AG08396 (cell line): ENCODE measurements around the gene TDP1.
A peak's percentile ranks its signal among the peaks of the same experiment; 100 is the strongest.

Experiments
- DNase-seq: peaks from one replicate; pipeline ENCODE4 v3.0.0; 2012; ENCODE audit warnings: low spot score, mixed read lengths

The TDP1 gene

GRCh38 chr14:89955745-89956660 lies at the start of gene TDP1:
Gene TDP1, plus strand, starts transcription at chr14:89955927. Its CDS starts 7,188 bp downstream, at chr14:89963115.
- peak; percentile 97 for DNase-seq

- DNase-seq = no peak
Measured at GRCh38 chr14:89906000-89906399, 49.7 kb upstream of the TDP1 start.

- DNase-seq = no peak
Measured at GRCh38 chr14:89907655-89908054, 48.1 kb upstream of the TDP1 start.

GRCh38 chr14:89908712-89909450 lies 46.8 kb upstream of the TDP1 start:
- DNase-seq = no peak

GRCh38 chr14:89909586-89909985 lies 46.1 kb upstream of the TDP1 start:
- no peak for DNase-seq

GRCh38 chr14:89910691-89911009 lies 45.1 kb upstream of the TDP1 start:
- no peak for DNase-seq

GRCh38 chr14:89911010-89911919 lies 44.5 kb upstream of the TDP1 start:
- DNase-seq = peak; percentile 57

- DNase-seq = no peak
Measured at GRCh38 chr14:89912221-89912620, 43.5 kb upstream of the TDP1 start.

- DNase-seq = peak; percentile 80
Measured at GRCh38 chr14:89912667-89913211, 43.0 kb upstream of the TDP1 start.

GRCh38 chr14:89915114-89915878 lies 40.4 kb upstream of the TDP1 start:
- DNase-seq = no peak

- no peak for DNase-seq
Measured at GRCh38 chr14:89918721-89919120, 37.0 kb upstream of the TDP1 start.

GRCh38 chr14:89920056-89920455 lies 35.7 kb upstream of the TDP1 start:
- DNase-seq = no peak

GRCh38 chr14:89921346-89921745 lies 34.4 kb upstream of the TDP1 start:
- no peak for DNase-seq

- peak; percentile 34 for DNase-seq
Measured at GRCh38 chr14:89922031-89922907, 33.5 kb upstream of the TDP1 start.

- no peak for DNase-seq
Measured at GRCh38 chr14:89924268-89924667, 31.5 kb upstream of the TDP1 start.

- DNase-seq = no peak
Measured at GRCh38 chr14:89926694-89927093, 29.0 kb upstream of the TDP1 start.

- no peak for DNase-seq
Measured at GRCh38 chr14:89927186-89927865, 28.4 kb upstream of the TDP1 start.

GRCh38 chr14:89933002-89933401 lies 22.7 kb upstream of the TDP1 start:
- no peak for DNase-seq

- DNase-seq = no peak
Measured at GRCh38 chr14:89936654-89937185, 19.0 kb upstream of the TDP1 start.
